Ovary (tissue), 9 donors: ENCODE measurements around the gene ANTXR1. TPM values are rescaled to one million over a fixed set of nuclear protein-coding genes. Genes with fewer than 3 reads are reported as not detected.

Source experiments
- DNase-seq, 5 donors: peaks; one replicate each; pipeline ENCODE4 v3.0.0-alpha.2; 2019 to 2020
- H3K27ac ChIP-seq, 2 donors: fragments of 200-600 bp; one replicate each; pipeline versions ENCODE4 v1.5.1 to v1.8.0; 2019 to 2022
- H3K27me3 ChIP-seq: fragments of 200-600 bp; one replicate; pipeline ENCODE4 v1.8.0; 2022
- H3K36me3 ChIP-seq: fragments of 200-600 bp; sonication (generic); one replicate; pipeline ENCODE4 v1.5.1; 2019
- H3K4me1 ChIP-seq: one replicate; pipeline ENCODE4 v1.8.1; 2013; ENCODE audit warnings: mild to moderate bottlenecking, moderate library complexity; ENCODE audit not compliant: insufficient read depth
- H3K4me3 ChIP-seq: fragments of 200-600 bp; sonication (generic); one replicate; pipeline ENCODE4 v1.5.1; 2017
- H3K9me3 ChIP-seq, 2 donors: fragments of 200-600 bp in 1 of 2; sonication (generic) in 1 of 2; one replicate each; pipeline versions ENCODE4 v1.5.1 to v1.8.1; 2013 to 2019; ENCODE audit warnings: mild to moderate bottlenecking in 1 of 2, moderate library complexity in 1 of 2
- EP300 ChIP-seq: sonication (generic); formaldehyde crosslinking; IDR thresholded peaks from one replicate; pipeline ENCODE4 v1.6.1; 2017; ENCODE audit warnings: antibody characterized with exemption
- POLR2A ChIP-seq: fragments of 450-650 bp; IDR thresholded peaks from one replicate; pipeline ENCODE4 v1.6.1; 2017; ENCODE audit warnings: antibody characterized with exemption, mild to moderate bottlenecking, moderate library complexity
- WGBS, 3 donors: extraction: QIAGEN DNeasy Blood & Tissue Kit in 1 of 3; methylation state at CpG; one replicate each; pipeline versions ENCODE4 v1.1.5 to v1.1.7; 2013 to 2017; 5-methylcytosine and 5-hydroxymethylcytosine counted together
- intact Hi-C, 4 donors: fragments of 100-400 bp; cut with DNase I; formaldehyde crosslinking; loops; one replicate each; pipeline versions ENCODE4 v1.11.0 to v1.15.1; 2022 to 2023
- polyA plus RNA-seq, 2 donors: library from polyadenylated mRNA; stranded (reverse); fragments of 200-250 nt in 1 of 2; fragments of 350-450 nt in 1 of 2; fragmentation: Illumina TruSeq in 1 of 2; extraction: RNeasy Lipid Tissue Mini Kit (QIAGEN cat#74804) in 1 of 2; gene quantifications; one replicate each; pipeline ENCODE4 v1.2.3, GENCODE V29; 2013 to 2014
- total RNA-seq, 7 donors: library from RNA; depleted of rRNA in 2 of 7; stranded (reverse); fragments of >200 nt in 2 of 7; fragmentation: NEBNext Ultra II Directional in 3 of 7; extraction: Animal tissue kit (Norgen Biotek cat#: 25700) in 3 of 7; gene quantifications; one replicate each; pipeline versions ENCODE4 v1.1.0 to v1.2.4, GENCODE V29; 2016 to 2023
- TF ChIP-seq, protein P1 (sequence below), 3 donors: fragments of 450-650 bp in 2 of 3; fragments of 200-600 bp in 1 of 3; IDR thresholded peaks; one replicate each; pipeline versions ENCODE4 v1.5.1 to v1.8.0; 2016 to 2022; ENCODE audit warnings: antibody characterized with exemption in 3 of 3, mild to moderate bottlenecking in 1 of 3
- donor health status: DM: no; HTN: no; CAD: no; lungs with moderate emphysema.
- donor health status: DM: no; HTN: no; CAD: no.
- donor health status: Bipolar disorder and iron deficiency.
- donor health status: DM: yes; HTN: yes; CAD: no.
- donor health status: DM: no; HTN: no; CAD: no.
- donor health status: DM: yes; HTN: yes; CAD: no.

The ANTXR1 gene
- total and polyA plus RNA-seq, 9 donors, result 73.0 to 276 (median 152) TPM

DNA sequence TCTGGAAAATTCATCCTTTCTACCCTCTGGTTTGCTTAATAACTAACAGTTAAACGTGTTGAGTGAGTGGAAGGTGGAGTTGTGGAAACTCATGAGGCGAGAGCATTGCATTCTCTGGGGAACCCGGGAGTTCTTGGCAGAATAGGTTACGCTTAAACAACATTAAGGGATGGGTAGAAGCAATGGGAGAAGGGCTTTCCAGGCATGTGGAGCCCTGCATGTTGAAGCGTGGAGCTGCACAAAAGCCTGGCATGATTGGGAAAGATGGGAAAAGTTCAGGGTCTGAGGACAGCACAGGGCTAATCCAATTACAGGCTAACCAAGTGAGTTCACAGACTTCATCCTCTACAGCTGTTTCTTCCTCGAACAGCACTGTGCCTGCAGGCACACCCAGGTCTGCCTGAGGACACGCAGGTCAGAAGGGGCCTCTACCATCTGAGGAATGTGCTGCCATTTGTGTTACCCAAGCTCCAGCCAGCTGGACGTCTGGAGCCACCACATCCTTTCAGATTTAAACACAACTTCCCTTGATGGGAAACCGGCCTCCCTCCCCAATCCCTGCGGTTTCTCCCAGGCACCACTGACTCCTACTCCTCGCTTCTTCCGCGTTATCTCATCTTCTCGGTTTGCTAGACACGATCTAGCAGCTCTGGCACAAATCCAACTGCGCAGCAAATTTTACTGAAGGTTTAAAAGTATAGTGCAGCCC lies 164.2 kb downstream of the ANTXR1 start:
- no peak for TF ChIP-seq EP300
- TF ChIP-seq, protein P1, sequence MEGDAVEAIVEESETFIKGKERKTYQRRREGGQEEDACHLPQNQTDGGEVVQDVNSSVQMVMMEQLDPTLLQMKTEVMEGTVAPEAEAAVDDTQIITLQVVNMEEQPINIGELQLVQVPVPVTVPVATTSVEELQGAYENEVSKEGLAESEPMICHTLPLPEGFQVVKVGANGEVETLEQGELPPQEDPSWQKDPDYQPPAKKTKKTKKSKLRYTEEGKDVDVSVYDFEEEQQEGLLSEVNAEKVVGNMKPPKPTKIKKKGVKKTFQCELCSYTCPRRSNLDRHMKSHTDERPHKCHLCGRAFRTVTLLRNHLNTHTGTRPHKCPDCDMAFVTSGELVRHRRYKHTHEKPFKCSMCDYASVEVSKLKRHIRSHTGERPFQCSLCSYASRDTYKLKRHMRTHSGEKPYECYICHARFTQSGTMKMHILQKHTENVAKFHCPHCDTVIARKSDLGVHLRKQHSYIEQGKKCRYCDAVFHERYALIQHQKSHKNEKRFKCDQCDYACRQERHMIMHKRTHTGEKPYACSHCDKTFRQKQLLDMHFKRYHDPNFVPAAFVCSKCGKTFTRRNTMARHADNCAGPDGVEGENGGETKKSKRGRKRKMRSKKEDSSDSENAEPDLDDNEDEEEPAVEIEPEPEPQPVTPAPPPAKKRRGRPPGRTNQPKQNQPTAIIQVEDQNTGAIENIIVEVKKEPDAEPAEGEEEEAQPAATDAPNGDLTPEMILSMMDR (IDR thresholded peaks at IDR 0.05), result peak in 1 of 3 donors; percentile 5
- H3K27me3 ChIP-seq, result no peaks in the 10 kb centered on the region
- no peak overlapping the region for H3K4me3 ChIP-seq
- H3K27ac ChIP-seq, result peak overlapping the region; percentile 62 to 86
- peaks cover 24% of the 10 kb centered on the region for H3K4me1 ChIP-seq
- 11 to 17% (median 16%) methylated on average over 16 of the region's 16 CpGs for WGBS, 3 donors
- H3K9me3 ChIP-seq, result no peaks in the 10 kb centered on the region
- DNase-seq, result peak; percentile 59 to 70 (median 64)
- no peaks in the 10 kb centered on the region for H3K36me3 ChIP-seq
- intact Hi-C loops, result no loop called here

DNA sequence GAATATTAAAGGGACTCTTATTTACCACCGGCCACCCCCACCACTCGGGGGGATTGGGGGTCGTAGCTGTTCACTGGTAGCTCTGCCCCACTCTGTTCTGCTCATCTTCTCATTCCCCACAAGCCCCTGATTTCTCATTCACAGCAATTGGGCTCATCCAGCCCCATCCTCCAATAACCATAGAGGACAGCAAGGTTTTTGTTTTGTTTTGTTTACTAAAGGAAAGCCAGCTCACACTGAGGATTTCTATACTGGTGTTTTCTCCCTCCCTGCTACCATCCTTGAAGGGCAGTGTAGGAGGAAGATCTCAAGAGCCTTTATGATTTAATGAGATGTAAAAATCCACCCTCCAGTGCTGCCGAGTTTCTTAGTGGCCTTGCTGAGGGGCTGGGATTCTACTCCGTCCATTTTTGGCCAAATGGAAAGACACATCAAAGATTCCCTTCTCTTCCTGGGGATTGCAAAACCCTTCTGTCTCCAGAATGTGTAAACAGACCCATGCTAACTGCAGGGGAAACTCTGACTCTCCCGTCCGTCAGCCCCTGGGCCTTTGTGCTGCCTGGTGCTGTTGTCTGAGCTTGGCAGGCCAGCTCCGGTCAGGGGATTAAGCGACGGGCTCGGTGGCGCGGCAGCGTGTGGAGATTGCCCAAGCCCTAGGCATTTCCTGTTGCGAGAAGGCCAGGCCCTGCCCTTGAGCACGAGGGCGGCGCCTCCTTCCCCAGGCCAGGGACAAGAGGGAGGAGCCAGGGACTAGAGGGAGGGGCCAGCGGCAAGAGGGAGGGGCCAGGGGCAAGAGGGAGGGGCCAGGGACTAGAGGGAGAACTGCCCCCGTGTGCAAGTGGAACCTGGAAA lies 165.0 kb downstream of the ANTXR1 start:
- Histone ChIP-seq H3K9me3 (no peaks in the 10 kb centered on the region), H3K36me3 (no peaks in the 10 kb centered on the region), H3K4me1 (peaks cover 23% of the 10 kb centered on the region), H3K4me3 (no peak overlapping the region), H3K27me3 (no peaks in the 10 kb centered on the region), H3K27ac (peak overlapping the region; percentile 62 to 86)
- 12 to 22% (median 15%) methylated on average over 20 of the region's 20 CpGs for WGBS, 3 donors
- DNase-seq, result peak; percentile 81 to 89 (median 86)
- TF ChIP-seq, protein P1 (IDR thresholded peaks at IDR 0.05), result no peak
- TF ChIP-seq POLR2A (peak; percentile 55), EP300 (no peak)
- intact Hi-C loops, result no loop called here

DNA sequence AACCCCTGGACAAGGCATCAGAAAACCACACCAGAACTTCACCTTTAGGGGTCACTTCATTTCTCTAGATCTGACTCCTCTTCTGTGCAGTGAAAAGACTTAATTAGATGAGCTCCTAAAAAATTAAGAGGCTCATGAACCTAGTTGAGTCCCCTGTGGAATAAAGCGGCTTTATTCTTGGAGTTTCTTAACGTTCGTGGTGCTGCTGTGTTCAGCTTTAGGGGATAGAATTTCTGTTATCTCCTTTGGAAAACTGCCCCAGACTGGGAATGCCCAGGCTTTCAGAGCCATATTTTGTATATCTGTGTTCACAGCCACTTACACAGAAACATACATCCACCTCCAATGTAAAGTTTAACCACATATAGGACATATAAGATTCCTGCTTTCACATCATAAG lies 165.8 kb downstream of the ANTXR1 start:
- H3K9me3 ChIP-seq, result no peaks in the 10 kb centered on the region
- H3K27ac ChIP-seq, result peak overlapping the region; percentile 62 to 86
- H3K4me1 ChIP-seq, result peaks cover 20% of the 10 kb centered on the region
- H3K27me3 ChIP-seq, result no peaks in the 10 kb centered on the region
- no peak for TF ChIP-seq EP300
- no peak for TF ChIP-seq POLR2A
- TF ChIP-seq, protein P1 (IDR thresholded peaks at IDR 0.05), result no peak
- H3K4me3 ChIP-seq, result no peak overlapping the region
- WGBS, 3 donors, result 65 to 73% (median 68%) methylated on average over 3 of the region's 3 CpGs
- H3K36me3 ChIP-seq, result no peaks in the 10 kb centered on the region
- DNase-seq, result no peak
- intact Hi-C loops, result no loop called here

DNA sequence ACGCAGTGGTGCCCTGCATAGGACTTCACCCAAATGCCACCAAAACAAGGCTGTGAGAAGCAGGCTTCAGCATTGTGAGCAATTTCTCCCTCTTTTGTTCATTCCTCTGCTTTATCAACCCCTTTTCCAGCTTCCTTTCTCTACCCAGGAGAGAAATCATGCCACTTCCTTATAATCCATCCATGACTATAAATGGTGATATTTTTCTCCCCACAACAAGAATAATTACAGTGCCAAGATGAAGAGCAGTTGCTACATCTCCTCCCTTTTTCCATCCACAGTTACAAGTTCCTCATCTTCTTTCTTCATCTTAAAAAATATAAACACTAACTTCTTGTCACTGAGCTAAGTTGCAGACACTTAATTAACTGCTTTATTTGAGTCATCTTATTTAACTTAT lies 167.2 kb downstream of the ANTXR1 start:
- WGBS, 3 donors, result 80 to 89% (median 81%) methylated on average over 1 of the region's 1 CpG
- Histone ChIP-seq H3K27ac (no peak overlapping the region), H3K27me3 (no peaks in the 10 kb centered on the region), H3K4me1 (peaks cover 20% of the 10 kb centered on the region), H3K4me3 (no peak overlapping the region), H3K36me3 (no peaks in the 10 kb centered on the region), H3K9me3 (no peaks in the 10 kb centered on the region)
- no peak for DNase-seq
- intact Hi-C loops, result no loop called here
- no peak for TF ChIP-seq EP300
- no peak for TF ChIP-seq POLR2A
- TF ChIP-seq, protein P1 (IDR thresholded peaks at IDR 0.05), result no peak
